Right forelimb (tissue), 1 donor: ENCODE results near the gene MS4A6E.

Source experiments
- DNase-seq: peaks from one replicate; pipeline ENCODE4 v3.0.0-alpha.2; 2018

MS4A6E gene

GRCh38 chr11:60377401-60378136, 50.5 kb downstream of the MS4A6E start:
- DNase-seq = no peak

GRCh38 chr11:60378354-60378753, 51.3 kb downstream of the MS4A6E start, which contains the start of gene MS4A7:
TSS of gene MS4A7 (plus strand) at chr11:60378532. CDS start at chr11:60383142, 4,610 bp downstream.
- DNase-seq = no peak

GRCh38 chr11:60389279-60389910, 62.3 kb downstream of the MS4A6E start:
- no peak for DNase-seq

GRCh38 chr11:60390419-60390818, 63.4 kb downstream of the MS4A6E start:
- no peak for DNase-seq
